PFSK-1 (cell line): ENCODE data around the gene GFPT1.

Experiments
- FOXP2 ChIP-seq: optimal IDR thresholded peaks from 2 replicates; pipeline ENCODE3; 2011; ENCODE audit warnings: borderline replicate concordance, control low read depth, inconsistent platforms; ENCODE audit not compliant: insufficient read depth; ENCODE audit errors: extremely low read length, extremely low read depth
- POLR2AphosphoS5 ChIP-seq: IDR thresholded peaks from 2 replicates; pipeline ENCODE4 v1.6.1; 2012; ENCODE audit warnings: low read depth, mild to moderate bottlenecking, control low read depth, low read length, moderate library complexity
- SIN3A ChIP-seq: IDR thresholded peaks from 2 replicates; pipeline ENCODE4 v1.6.1; 2012; ENCODE audit warnings: mild to moderate bottlenecking, low read length, moderate library complexity, borderline replicate concordance; ENCODE audit not compliant: insufficient read depth
- TAF1 ChIP-seq: IDR thresholded peaks from 2 replicates; pipeline ENCODE4 v1.6.1; 2012; ENCODE audit warnings: low read length, control low read depth, borderline replicate concordance; ENCODE audit not compliant: insufficient read depth
- TF ChIP-seq, protein P1 (sequence below), 2 experiments: IDR thresholded peaks; 2 replicates each; pipeline versions ENCODE4 v1.6.1 to v1.8.0; 2011 to 2012; ENCODE audit warnings: low read depth in 2 of 2, low read length in 2 of 2, control low read depth in 1 of 2, inconsistent platforms in 1 of 2, mild to moderate bottlenecking in 1 of 2, moderate library complexity in 1 of 2; ENCODE audit not compliant: insufficient read depth in 1 of 2

Gene GFPT1

DNA sequence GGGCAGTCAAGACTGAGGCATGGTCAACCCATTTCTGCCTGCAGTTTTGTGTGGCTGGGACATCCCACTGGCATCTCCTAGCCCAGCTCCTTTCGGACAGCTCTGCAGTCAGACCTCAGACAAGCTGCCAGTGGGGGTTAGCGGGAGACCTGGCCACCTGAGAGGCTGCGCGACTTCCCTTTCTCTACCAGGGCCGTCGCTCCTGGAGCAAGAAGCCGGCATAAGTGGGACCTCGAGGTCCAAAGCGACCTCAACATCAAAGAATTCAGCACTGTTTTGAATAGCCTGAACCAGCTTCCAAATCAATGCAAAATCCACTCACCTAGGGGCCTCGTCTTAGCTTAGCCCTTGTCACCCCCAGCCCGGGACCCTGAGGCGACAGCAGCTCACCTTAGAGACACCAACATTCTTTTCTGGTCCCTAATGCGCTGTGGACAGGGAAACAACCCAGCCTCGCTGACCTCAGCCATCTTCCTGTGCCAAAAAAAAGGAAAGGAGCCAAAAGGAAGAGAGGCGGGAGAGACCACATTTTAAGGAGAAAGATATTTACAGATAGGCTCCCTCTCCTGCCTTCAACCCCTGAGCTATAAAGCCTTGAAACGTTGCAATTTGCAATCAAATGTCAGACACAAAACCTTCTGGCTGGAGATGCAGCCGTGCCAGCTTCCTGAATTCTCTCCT, 81.2 kb downstream of the GFPT1 start:
- TF ChIP-seq SIN3A (no peak), FOXP2 (no peak), TAF1 (no peak), POLR2AphosphoS5 (no peak)
- TF ChIP-seq, protein P1, sequence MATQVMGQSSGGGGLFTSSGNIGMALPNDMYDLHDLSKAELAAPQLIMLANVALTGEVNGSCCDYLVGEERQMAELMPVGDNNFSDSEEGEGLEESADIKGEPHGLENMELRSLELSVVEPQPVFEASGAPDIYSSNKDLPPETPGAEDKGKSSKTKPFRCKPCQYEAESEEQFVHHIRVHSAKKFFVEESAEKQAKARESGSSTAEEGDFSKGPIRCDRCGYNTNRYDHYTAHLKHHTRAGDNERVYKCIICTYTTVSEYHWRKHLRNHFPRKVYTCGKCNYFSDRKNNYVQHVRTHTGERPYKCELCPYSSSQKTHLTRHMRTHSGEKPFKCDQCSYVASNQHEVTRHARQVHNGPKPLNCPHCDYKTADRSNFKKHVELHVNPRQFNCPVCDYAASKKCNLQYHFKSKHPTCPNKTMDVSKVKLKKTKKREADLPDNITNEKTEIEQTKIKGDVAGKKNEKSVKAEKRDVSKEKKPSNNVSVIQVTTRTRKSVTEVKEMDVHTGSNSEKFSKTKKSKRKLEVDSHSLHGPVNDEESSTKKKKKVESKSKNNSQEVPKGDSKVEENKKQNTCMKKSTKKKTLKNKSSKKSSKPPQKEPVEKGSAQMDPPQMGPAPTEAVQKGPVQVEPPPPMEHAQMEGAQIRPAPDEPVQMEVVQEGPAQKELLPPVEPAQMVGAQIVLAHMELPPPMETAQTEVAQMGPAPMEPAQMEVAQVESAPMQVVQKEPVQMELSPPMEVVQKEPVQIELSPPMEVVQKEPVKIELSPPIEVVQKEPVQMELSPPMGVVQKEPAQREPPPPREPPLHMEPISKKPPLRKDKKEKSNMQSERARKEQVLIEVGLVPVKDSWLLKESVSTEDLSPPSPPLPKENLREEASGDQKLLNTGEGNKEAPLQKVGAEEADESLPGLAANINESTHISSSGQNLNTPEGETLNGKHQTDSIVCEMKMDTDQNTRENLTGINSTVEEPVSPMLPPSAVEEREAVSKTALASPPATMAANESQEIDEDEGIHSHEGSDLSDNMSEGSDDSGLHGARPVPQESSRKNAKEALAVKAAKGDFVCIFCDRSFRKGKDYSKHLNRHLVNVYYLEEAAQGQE (IDR thresholded peaks at IDR 0.05; ENCODE audit: insufficient read depth in 1 of 2, low read depth in 2 of 2, low read length in 2 of 2): peak in 1 of 2 experiments; percentile 14; a peak in 1 of 4 replicates

- TF ChIP-seq SIN3A: no peak
- TF ChIP-seq FOXP2: no peak
- TF ChIP-seq, protein P1 (IDR thresholded peaks at IDR 0.05; ENCODE audit: insufficient read depth in 1 of 2, low read depth in 2 of 2, low read length in 2 of 2): no peak
- no peak for TF ChIP-seq TAF1
- no peak for TF ChIP-seq POLR2AphosphoS5
Measured at GRCh38 chr2:69305166-69305565, 81.9 kb downstream of the GFPT1 start.

DNA sequence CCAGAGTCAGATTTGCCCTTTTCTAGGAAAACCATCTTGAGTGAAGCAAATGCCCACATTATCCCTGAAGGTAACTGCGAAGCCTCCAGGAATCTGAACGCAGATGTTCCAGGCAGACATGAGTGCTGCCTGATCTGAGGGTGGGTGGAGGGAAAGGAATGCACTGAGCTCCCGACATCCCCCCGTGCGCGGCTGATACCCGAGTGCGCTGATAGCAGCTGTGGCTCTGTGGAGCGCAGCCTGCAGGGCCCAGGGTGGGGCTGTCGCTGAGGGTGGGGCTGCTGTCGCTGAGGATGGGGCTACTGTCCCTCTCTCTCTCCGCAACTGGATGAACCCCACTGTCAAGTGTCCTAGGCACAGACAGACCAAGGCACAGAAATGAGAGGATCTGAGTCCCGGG, 82.4 kb downstream of the GFPT1 start:
- no peak for TF ChIP-seq FOXP2
- TF ChIP-seq TAF1: no peak
- TF ChIP-seq, protein P1 (IDR thresholded peaks at IDR 0.05; ENCODE audit: insufficient read depth in 1 of 2, low read depth in 2 of 2, low read length in 2 of 2): no peak
- TF ChIP-seq POLR2AphosphoS5: no peak
- TF ChIP-seq SIN3A: no peak

- TF ChIP-seq, protein P1 (IDR thresholded peaks at IDR 0.05; ENCODE audit: insufficient read depth in 1 of 2, low read depth in 2 of 2, low read length in 2 of 2): no peak
- TF ChIP-seq SIN3A: no peak
- TF ChIP-seq POLR2AphosphoS5: no peak
- TF ChIP-seq TAF1: no peak
- no peak for TF ChIP-seq FOXP2
Measured at GRCh38 chr2:69300650-69301049, 86.4 kb downstream of the GFPT1 start.
